GM21576 (cell line): ENCODE results near the gene SOBP.
"Not testable (repeated sequence)": the region's sequence is repeated elsewhere in the genome, so short reads cannot be mapped to it uniquely, and the experiment has no call there.

ENCODE experiments used
- ATAC-seq: cut with Tn5 transposase; IDR thresholded peaks from one replicate; pipeline ENCODE4 v1.9.1; 2021; ENCODE audit warnings: mild to moderate bottlenecking, moderate library complexity; ENCODE audit not compliant: unreplicated experiment

SOBP gene

GRCh38 chr6:107489636-107490565, at the start of gene SOBP:
SOBP (plus strand) TSS chr6:107490117; CDS start chr6:107490617, 500 bp downstream.
- no peak for ATAC-seq

- ATAC-seq, result no peak
Observed at GRCh38 chr6:107440936-107441335, 49.0 kb upstream of the SOBP start.

GRCh38 chr6:107441682-107442081, 48.2 kb upstream of the SOBP start:
- no peak for ATAC-seq

- ATAC-seq, result no peak
Observed at GRCh38 chr6:107442938-107443607, 46.8 kb upstream of the SOBP start.

GRCh38 chr6:107443608-107444267, 46.2 kb upstream of the SOBP start:
- ATAC-seq, result no peak

- ATAC-seq, result no peak
Observed at GRCh38 chr6:107444277-107444676, 45.6 kb upstream of the SOBP start.

GRCh38 chr6:107447663-107448216, 42.2 kb upstream of the SOBP start:
- ATAC-seq, result no peak

- ATAC-seq, result no peak
Observed at GRCh38 chr6:107448776-107449175, 41.1 kb upstream of the SOBP start.

- ATAC-seq, result peak; percentile 33
Observed at GRCh38 chr6:107458672-107459282, 31.1 kb upstream of the SOBP start.

GRCh38 chr6:107459283-107460082, 30.4 kb upstream of the SOBP start, which contains the start of gene PDSS2:
PDSS2 (minus strand) TSS chr6:107459564; CDS start chr6:107459285, 279 bp downstream.
- ATAC-seq, result peak; percentile 91

- ATAC-seq, result no peak
Observed at GRCh38 chr6:107460083-107460631, 29.8 kb upstream of the SOBP start.

GRCh38 chr6:107466062-107466461, 23.9 kb upstream of the SOBP start:
- no peak for ATAC-seq

- ATAC-seq, result no peak
Observed at GRCh38 chr6:107470364-107470763, 19.6 kb upstream of the SOBP start.

GRCh38 chr6:107473660-107474059, 16.3 kb upstream of the SOBP start:
- ATAC-seq, result no peak

GRCh38 chr6:107475360-107475759, 14.6 kb upstream of the SOBP start:
- not testable (repeated sequence) for ATAC-seq

- ATAC-seq, result not testable (repeated sequence)
Observed at GRCh38 chr6:107475826-107476225, 14.1 kb upstream of the SOBP start.

GRCh38 chr6:107479089-107479690, 10.7 kb upstream of the SOBP start:
- no peak for ATAC-seq

GRCh38 chr6:107485157-107485556, 4.8 kb upstream of the SOBP start:
- ATAC-seq, result no peak
